GM21515 (cell line): Measurements from ENCODE around the gene CACNA1D.

Experiments
- ATAC-seq: cut with Tn5 transposase; IDR thresholded peaks from one replicate; pipeline ENCODE4 v1.9.1; 2021; ENCODE audit not compliant: unreplicated experiment

The CACNA1D gene

DNA sequence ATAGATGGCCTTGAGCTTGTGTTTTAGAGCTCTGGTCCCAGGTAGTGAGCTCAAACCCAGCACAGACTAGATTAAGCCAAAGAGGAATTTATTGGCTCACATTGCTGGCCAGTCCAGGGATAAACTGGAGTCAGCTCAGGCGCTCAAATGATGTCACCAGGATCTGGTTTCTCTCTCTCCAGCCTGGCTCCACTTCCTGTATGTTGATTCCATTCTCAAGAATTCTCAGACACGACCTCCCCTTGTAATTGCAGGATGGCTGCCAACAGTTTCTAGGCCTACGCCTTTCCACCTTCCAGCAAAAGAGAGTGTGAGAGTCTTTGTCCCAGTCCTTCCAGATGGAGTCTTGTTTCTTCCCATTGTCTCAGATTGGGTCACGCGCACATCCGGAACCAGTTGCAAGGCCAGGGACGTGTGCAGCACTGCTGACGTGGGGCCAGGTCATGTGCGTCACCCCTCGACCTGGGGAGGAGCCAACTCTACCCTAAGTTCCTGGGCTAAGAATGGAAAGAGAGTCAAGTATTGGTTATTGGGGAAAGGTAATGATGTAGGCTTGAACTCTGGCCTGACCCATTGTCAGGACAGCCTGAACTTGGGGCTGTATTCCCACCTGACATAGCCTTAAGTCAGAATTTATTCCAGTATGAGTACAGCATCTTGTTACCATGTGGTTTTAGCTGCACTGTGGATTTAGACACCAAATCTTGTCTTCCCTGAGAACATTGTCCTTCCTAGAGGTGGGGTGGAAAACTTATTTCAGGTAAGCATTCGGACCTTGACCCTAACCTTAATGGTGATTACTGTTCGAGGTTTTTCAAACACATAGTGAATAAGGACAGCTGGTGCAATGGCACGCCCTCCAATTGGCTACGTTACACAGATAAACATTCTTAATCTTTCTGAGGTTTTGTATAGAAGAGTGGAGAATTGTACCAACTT is 31.6 kb downstream of the CACNA1D start:
- ATAC-seq: no peak

DNA sequence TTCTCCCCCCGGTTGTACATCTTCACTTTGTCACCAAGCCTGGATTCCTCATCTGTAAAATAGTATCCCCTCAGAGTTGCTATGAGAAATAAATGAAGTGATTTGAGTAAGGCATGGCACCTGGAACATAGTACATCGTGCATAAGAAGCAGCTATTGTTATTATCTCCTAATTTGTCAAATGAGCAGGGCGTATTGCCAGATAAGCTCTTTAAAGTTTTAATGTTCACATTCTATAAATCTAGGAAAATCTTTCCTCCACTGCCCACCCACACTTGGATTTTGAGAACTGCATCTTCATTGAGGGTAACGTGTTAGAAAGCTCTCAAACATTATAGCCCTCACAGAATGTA is 32.3 kb downstream of the CACNA1D start:
- ATAC-seq: no peak

DNA sequence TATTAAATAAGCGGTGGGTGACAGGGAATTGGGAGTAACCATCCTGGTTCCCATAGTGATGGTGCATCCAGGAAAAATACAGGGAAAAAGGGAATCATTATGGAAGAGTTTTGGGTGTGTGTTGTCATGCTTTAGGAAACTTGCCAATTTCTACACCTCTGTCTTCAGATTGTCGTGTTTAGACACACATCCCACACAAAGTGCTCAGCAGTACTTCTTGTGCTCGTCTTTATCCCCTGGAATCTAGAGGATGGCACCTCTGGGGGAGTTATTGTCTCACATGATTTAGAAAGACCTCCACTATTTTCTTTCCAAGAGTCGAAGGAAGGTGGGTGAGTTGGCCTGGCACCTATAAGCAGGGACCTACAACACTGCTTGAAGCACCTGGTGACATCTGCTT is 35.8 kb downstream of the CACNA1D start:
- ATAC-seq: no peak

- no peak for ATAC-seq
These were observed 37.3 kb downstream of the CACNA1D start for GRCh38 chr3:53531749-53532148.

DNA sequence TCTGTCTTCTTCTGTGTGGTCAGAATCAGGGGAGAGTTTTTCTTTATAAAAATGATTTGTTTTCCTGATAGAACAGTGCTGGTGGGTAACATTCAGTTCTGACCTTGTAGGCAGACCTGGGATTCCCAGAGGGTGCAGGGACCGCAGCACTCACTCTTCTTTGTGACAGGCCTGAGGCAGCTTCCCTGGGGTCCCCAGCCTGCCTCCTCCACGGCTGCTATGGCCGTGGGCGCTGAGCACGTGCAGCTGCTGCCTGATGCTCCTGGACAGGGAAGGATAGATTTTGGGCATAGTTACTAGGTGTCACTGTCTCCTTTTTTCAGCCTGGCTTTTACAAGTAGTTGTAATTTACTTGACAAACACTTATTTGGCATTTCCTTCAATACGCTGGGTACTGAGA is 39.1 kb downstream of the CACNA1D start:
- ATAC-seq: no peak

- no peak for ATAC-seq
These were observed 39.8 kb downstream of the CACNA1D start for GRCh38 chr3:53534216-53534615.

DNA sequence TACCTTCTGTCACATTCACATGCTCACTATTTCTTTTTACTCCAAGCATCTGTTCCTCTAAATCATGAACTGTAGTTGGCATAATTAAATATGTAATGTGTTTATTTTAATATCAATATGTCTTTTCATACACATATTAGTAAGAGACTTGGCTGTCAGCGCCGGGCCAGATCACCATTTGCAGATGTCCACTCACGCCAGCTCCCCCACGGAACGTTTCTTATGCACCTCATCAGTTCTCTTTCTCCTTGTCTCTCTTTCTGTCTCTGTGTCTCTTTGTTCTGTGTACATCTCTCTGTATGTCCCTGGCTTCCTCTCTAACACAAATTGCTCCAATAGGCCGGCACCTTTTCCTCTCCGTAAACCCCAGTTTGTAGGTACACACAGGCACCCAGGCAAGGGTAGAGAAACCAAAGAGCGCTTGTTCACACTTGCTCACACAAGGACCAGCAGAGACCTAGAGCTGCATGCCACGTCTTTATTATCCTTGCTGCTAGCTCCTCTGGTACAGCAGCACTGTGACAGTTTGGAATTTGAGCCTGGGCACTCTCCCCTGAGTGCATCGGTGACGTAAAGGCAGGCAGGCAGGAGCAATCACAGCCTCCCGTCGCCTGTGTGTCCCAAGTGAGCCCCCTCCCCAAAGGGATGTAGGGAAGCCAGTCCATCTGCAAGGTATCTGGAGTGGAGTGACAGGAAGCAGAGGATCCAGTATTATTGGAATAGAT is 40.4 kb downstream of the CACNA1D start:
- no peak for ATAC-seq

- no peak for ATAC-seq
These were observed 41.9 kb downstream of the CACNA1D start for GRCh38 chr3:53536282-53536681.

- ATAC-seq: no peak
These were observed 49.9 kb downstream of the CACNA1D start for GRCh38 chr3:53544357-53544756.

DNA sequence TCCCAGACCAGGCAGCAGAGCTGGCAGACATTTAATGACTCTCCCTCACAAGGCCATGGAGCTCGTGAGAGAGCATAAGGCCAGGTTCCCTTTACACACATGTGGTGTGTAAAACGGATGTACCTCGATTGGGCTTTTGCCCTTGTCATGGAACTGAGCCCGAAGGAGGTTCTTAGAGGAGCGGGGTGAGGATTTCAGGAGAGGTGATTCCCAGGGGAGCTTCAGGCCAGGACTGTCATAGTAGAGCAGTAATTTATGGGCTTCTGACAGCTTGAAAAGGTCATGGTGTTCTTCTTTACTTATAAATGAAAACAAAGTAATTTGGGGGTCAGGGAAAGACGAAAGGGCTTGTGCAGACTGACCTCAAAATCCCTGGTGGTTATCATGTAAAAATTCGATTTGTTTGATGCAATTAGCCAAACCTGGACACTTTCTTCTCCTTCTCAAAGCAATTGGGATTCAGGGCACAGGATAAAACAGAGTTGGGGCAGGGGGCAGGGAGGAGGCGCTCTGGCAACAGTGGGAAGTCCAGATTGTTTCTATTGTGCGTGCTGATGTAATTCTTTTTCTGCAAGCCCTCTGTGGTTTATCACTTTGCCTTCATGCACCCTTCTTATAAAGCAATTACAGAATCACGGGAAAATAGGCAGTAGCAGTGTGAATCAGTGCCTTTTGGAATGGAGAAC is 51.0 kb downstream of the CACNA1D start:
- ATAC-seq: no peak

DNA sequence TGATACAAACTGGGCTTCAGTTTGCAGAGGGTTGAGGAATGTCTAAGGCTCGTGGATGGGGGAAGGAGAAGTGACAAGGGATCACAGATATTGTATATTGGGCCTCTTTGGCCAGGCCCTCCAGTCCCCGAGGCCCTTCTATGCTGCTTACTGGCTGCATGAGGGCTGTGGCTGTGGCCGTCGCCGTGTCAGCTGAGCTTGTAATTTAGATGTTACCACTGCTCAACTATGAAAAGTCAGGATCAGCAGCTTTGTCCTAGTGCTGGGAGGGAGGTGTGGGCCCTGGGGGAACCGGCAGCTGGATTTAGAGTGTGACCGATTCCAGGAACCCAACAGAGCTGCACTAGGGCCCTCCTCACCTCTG is 51.6 kb downstream of the CACNA1D start:
- no peak for ATAC-seq

- ATAC-seq: no peak
These were observed 52.9 kb downstream of the CACNA1D start for GRCh38 chr3:53547327-53547726.

DNA sequence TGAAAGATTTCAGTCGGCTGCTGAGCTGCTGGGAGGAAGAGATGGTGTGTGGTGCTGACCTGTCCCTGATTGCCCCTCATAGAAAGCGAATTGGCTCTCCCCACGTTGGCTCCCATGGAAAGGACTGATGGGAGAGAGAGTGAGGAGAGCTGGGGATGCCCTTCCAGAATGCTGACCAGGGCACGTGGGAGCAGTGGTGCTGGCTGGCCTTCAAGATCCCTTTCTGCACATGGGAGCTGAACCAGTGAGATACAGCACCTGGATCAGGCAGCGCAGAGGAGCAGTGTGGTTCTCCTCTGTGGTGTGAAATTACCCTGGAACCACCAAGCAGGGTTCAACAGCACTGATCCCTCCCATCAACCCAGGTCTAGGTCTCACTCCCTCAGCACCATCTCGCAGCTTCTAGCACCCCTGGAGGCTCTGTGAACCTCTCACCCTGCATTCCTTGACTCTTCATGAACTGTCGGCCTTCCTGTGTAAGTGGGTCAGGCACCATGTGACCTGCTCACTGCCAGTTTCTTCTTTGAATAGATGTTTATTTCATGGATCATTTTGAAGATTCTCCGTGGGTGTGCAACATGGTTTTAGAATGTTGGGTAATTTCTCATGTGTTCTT is 55.7 kb downstream of the CACNA1D start:
- ATAC-seq: no peak

DNA sequence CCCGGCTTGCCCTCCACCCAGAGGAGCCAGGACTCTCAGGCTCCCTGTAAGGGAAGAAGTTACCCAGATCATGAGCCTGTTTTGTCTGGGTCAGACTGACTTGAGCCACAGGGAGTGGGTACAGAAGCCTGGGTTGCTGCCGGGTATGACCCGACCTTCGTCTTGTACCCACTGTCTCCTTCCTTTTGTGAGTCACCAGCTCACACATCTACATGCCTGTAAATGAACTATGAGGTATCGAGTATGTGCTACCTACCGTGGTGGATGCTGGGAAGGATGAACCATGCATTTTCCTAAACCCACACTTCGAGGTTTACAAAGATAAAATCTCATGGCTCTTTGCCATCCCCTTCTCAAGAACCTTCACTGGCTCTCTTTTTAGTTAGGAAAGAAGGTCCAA is 56.9 kb downstream of the CACNA1D start:
- no peak for ATAC-seq

DNA sequence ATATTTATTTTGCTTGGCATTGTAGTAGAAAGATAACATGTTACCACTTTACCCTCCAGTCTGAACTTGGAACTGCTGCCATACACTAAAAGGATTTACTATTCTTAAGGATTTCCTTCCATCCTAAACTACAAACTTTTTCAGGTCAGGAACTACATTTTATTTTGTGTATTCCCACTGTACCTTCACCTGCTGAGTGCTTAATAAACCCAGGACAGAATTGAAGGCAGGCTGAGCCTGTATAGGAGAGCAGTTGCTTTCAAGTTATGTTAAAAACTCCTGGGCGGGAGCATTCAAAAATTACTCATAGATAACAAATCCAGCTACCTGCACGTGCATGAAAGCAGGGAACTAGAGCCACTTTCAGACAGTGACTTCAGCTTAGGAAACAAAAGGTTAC is 58.3 kb downstream of the CACNA1D start:
- no peak for ATAC-seq

GRCh38 chr3:53553200-53553599 is 58.8 kb downstream of the CACNA1D start:
- no peak for ATAC-seq

DNA sequence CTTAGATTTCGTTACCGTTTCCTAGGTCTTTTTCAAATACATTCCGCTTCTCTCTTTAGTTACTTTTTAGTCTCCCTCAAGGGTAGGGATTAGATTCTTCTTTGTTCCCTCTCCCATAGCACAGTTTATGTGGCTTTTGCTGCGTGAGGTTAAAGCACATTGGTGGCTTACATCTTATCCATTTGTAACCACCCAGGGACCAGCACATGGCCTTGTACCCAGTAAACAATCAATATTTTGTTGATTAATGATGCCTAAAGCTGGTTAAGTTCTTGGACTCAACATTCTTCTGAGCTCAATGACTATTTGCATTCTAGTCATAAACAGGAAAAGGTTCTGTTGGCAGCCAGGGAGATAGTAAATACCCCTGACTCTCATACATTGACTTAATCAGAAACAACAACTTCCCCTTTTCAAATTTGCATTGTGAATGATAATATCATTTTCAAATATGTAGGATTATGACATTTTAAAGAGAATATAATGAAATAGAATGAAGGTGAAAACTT is 60.2 kb downstream of the CACNA1D start:
- peak; percentile 75 for ATAC-seq

DNA sequence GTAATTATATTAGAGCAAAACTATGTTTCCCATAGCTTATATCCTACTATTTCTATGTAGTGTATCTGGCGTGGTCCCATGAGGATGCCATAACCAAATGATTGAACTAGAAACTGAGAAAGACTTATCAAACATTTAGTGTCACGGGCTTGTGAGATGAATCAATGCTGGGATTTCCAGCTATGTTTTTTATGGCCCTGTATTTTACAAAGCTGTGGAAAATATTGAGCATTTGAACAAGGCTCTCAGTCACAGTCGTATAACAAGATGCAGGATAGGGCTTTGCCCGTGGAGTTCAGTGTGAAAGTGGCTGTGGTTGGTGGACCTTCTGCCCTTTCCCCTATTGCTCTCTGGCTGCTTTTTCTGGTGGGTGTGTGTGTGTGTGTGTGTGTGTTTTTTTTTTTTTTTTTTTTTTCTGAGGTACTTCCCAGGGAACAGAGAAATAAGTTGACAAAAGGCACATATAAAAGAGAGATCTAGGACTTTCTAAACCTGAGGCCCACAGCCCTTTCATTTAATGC is 60.7 kb downstream of the CACNA1D start:
- peak; percentile 69 for ATAC-seq

GRCh38 chr3:53566461-53567145 is 72.2 kb downstream of the CACNA1D start:
- no peak for ATAC-seq

GRCh38 chr3:53570081-53570480 is 75.7 kb downstream of the CACNA1D start:
- ATAC-seq: no peak
